GM18870 (cell line): ENCODE data around the gene ZNF322.

Experiments
- ATAC-seq: cut with Tn5 transposase; IDR thresholded peaks from one replicate; pipeline ENCODE4 v1.9.1; 2021; ENCODE audit warnings: moderate library complexity; ENCODE audit not compliant: unreplicated experiment

The ZNF322 gene

DNA sequence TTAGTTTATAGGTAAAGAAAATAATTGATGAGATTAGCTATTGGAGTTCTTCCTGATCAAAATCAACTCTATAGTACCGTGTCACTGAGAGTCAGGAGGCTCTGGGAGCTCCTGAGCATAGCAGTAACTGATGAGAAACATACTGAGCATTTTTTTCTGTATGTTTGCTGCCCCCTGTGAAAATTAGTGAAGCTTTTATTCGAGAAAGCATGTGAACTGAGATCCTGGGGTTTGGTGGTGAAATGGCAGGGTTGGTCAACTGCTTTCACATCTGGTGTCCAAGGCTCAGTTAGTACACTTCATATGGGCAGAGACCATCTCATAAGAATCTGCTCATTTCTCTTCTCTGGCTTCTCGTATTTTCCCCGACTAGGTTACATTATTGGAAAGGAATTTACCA is 66.9 kb downstream of the ZNF322 start:
- ATAC-seq: no peak

- no peak for ATAC-seq
Observed at GRCh38 chr6:26588965-26589364, 70.6 kb downstream of the ZNF322 start.
